ENCODE measurements around the gene GSTO2.
A peak's percentile ranks its signal among the peaks of the same experiment; 100 is the strongest.

The GSTO2 gene

DNA sequence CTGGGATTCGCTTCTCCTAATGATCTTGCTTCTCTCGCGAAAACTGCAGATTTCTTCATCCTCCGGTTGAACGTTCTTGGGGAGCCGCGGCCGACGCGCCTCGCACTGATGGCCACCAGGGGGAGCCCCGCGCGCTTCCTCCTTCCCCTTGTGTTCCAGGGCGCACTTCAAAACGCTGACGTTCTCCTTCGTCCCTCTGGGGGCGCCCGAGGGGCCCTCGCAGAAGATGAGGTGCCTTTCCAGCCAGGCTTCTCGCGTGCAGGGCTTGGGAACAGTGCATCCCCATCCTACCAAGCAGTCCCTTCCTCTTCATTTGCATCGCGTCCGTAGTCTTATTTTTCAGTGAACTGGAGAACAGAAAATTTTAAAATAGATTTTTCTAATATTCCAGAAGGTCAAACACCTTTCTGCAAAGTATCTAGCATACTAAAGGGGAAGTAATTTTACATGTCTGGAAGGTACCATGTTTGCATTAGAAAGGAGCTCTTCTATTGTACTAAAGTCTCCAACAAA is 22.5 kb downstream of the GSTO2 start:
- peaks cover 12% of the 10 kb centered on the region for H3K4me1 Mint-ChIP-seq
- H3K36me3 Mint-ChIP-seq = no peaks in the 10 kb centered on the region
- peaks cover 8% of the 10 kb centered on the region for H3K27me3 Mint-ChIP-seq
- no peaks in the 10 kb centered on the region for H3K9me3 Mint-ChIP-seq
- H3K4me3 Mint-ChIP-seq = no peak overlapping the region
- H3K27ac Mint-ChIP-seq = no peak overlapping the region

GRCh38 chr10:104293011-104293410 is 24.0 kb downstream of the GSTO2 start:
- no peaks in the 10 kb centered on the region for H3K9me3 Mint-ChIP-seq
- H3K27ac Mint-ChIP-seq = no peak overlapping the region
- H3K4me1 Mint-ChIP-seq = peaks cover 12% of the 10 kb centered on the region
- H3K27me3 Mint-ChIP-seq = peaks cover 8% of the 10 kb centered on the region
- H3K36me3 Mint-ChIP-seq = no peaks in the 10 kb centered on the region
- H3K4me3 Mint-ChIP-seq = no peak overlapping the region

GRCh38 chr10:104293781-104294321 is 24.9 kb downstream of the GSTO2 start:
- Mint-ChIP-seq H3K36me3 (no peaks in the 10 kb centered on the region), H3K27ac (no peak overlapping the region)

DNA sequence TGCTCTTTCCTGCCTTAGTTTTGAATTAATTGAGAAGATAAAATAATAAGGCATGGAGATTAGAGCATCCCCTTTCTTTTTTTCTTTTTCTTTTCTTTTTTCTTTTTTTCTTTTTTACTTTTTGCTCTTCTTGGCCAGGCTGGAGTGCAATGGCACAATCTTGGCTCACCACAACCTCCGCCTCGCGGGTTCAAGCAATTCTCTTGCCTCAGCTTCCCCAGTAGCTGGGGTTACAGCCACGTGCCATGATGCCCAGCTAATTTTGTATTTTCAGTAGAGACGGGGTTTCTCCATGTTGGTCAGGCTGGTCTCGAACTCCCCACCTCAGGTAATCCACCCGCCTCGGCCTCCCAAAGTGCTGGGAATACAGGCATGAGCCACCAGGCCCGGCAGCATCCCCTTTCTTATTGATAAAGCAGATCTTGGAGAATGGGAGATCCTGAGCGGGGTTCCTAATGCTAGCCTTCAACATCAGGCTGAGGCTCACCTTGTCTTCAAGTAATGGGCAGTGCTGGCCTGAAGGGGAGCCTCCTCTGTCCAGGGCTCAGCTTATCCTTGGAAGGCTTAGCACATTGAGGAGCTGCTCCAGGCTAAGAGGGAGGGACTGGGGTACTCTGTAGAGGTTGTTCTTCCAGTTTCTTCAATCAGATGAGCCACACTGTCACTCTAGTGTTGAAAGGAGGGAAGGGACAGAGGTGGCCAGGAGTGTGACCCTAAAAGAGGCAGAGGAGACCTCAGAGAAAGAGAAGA is 27.9 kb downstream of the GSTO2 start:
- Mint-ChIP-seq H3K27ac (no peak overlapping the region), H3K4me3 (no peak overlapping the region), H3K4me1 (peaks cover 23% of the 10 kb centered on the region), H3K27me3 (no peaks in the 10 kb centered on the region), H3K9me3 (no peaks in the 10 kb centered on the region), H3K36me3 (no peaks in the 10 kb centered on the region)

More at GRCh38 chr10:104293781-104294321, 24.9 kb downstream of the GSTO2 start:
- peaks cover 12% of the 10 kb centered on the region for H3K4me1 Mint-ChIP-seq
- H3K4me3 Mint-ChIP-seq = no peak overlapping the region
- H3K27me3 Mint-ChIP-seq = peaks cover 8% of the 10 kb centered on the region
- no peaks in the 10 kb centered on the region for H3K9me3 Mint-ChIP-seq

- no peaks in the 10 kb centered on the region for H3K36me3 Mint-ChIP-seq
- no peak overlapping the region for H3K27ac Mint-ChIP-seq
- peaks cover 23% of the 10 kb centered on the region for H3K4me1 Mint-ChIP-seq
- H3K4me3 Mint-ChIP-seq = no peak overlapping the region
- H3K27me3 Mint-ChIP-seq = no peaks in the 10 kb centered on the region
- no peaks in the 10 kb centered on the region for H3K9me3 Mint-ChIP-seq
Measured at GRCh38 chr10:104297697-104298660, 29.0 kb downstream of the GSTO2 start.

DNA sequence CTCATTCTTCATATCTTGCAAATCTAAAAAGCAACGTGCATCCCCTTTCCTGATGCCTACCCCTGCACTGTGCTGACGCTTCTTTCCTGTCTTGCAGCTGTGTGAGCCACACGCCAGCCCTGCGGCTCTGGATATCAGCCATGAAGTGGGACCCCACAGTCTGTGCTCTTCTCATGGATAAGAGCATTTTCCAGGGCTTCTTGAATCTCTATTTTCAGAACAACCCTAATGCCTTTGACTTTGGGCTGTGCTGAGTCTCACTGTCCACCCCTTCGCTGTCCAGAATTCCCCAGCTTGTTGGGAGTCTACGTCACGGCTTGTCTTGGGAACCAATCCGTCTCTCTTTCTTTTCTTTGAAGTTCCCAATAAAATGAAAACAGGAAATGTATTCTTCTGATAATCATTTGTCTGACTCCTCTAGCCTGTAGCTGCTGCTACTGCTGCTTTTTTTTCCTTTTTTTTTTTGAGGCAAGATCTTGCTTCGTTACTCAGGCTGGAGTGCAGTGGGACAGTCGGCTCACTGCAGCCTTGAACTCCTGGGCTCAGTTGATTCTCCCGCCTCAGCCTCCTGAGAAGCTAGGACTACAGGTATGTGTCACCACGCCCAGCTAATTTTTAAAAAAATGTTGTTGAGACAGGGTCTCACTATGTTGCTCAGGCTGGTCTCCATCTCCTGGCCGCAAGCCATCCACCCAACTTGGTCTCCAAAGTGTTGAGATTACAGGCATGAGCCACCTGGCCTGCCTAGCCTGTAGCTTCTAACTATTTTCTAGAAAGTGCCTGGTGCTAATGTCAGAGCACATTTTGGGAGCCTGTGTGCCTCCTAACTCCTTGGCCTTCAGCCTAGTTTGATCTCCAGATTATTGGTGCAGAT is 30.3 kb downstream of the GSTO2 start:
- Mint-ChIP-seq H3K27ac (no peak overlapping the region), H3K36me3 (peaks cover 2% of the 10 kb centered on the region)

GRCh38 chr10:104300002-104300735 is 31.2 kb downstream of the GSTO2 start:
- Mint-ChIP-seq H3K27me3 (no peaks in the 10 kb centered on the region), H3K27ac (no peak overlapping the region), H3K9me3 (no peaks in the 10 kb centered on the region), H3K4me3 (no peak overlapping the region), H3K36me3 (peaks cover 2% of the 10 kb centered on the region), H3K4me1 (peaks cover 41% of the 10 kb centered on the region)

More for the DNA sequence above, 30.3 kb downstream of the GSTO2 start:
- no peaks in the 10 kb centered on the region for H3K27me3 Mint-ChIP-seq
- peaks cover 32% of the 10 kb centered on the region for H3K4me1 Mint-ChIP-seq
- H3K9me3 Mint-ChIP-seq = no peaks in the 10 kb centered on the region
- no peak overlapping the region for H3K4me3 Mint-ChIP-seq

GRCh38 chr10:104300736-104301292 is 31.8 kb downstream of the GSTO2 start:
- Mint-ChIP-seq H3K36me3 (peaks cover 2% of the 10 kb centered on the region), H3K4me3 (peak overlapping the region; percentile 63), H3K27ac (peak overlapping the region; percentile 90), H3K27me3 (no peaks in the 10 kb centered on the region), H3K4me1 (peaks cover 46% of the 10 kb centered on the region), H3K9me3 (no peaks in the 10 kb centered on the region)

DNA sequence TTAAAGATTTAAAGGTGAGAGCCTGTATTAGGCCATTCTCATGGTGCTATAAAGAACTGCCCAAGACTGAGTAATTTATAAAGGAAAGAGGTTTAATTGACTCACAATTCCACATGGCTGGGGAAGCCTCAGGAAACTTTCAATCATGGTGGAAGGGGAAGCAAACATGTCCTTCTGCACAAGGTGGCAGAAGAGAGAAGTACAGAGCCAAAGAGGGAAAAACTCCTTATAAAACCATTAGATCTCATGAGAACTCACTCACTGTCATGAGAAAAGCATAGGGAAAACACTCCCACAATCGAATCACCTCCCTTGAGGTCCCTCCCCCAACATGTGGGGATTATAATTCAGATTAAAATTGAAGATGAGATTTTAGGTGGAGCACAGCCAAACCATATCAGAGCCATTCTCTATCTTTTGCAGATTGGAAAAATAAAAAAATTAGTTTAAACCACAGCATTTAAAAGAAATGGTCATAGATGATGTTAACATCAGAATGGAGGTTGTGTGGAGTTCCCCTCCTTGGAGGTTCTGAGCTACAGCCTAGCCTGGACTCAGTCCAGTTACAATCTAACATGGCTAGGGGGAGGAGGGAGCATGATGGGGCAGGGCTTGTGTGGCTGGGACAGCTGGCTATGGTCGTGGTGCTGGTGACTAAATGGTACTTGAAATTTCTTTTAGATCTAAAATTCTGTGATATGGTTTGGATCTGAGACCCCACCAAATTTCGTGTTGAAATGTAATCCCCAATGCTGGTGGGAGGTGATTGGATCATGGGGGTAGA is 33.1 kb downstream of the GSTO2 start:
- no peak overlapping the region for H3K4me3 Mint-ChIP-seq
- H3K9me3 Mint-ChIP-seq = no peaks in the 10 kb centered on the region
- H3K27me3 Mint-ChIP-seq = no peaks in the 10 kb centered on the region
- H3K4me1 Mint-ChIP-seq = peaks cover 59% of the 10 kb centered on the region
- H3K36me3 Mint-ChIP-seq = peaks cover 2% of the 10 kb centered on the region
- H3K27ac Mint-ChIP-seq = peak overlapping the region; percentile 64

- no peaks in the 10 kb centered on the region for H3K9me3 Mint-ChIP-seq
- H3K27me3 Mint-ChIP-seq = no peaks in the 10 kb centered on the region
- H3K4me3 Mint-ChIP-seq = no peak overlapping the region
- no peak overlapping the region for H3K27ac Mint-ChIP-seq
- H3K4me1 Mint-ChIP-seq = peaks cover 76% of the 10 kb centered on the region
- peaks cover 2% of the 10 kb centered on the region for H3K36me3 Mint-ChIP-seq
Measured at GRCh38 chr10:104303594-104304355, 34.8 kb downstream of the GSTO2 start.

GRCh38 chr10:104304356-104304745 is 35.4 kb downstream of the GSTO2 start:
- Mint-ChIP-seq H3K36me3 (peaks cover 2% of the 10 kb centered on the region), H3K4me3 (no peak overlapping the region), H3K9me3 (no peaks in the 10 kb centered on the region), H3K27ac (no peak overlapping the region), H3K27me3 (no peaks in the 10 kb centered on the region), H3K4me1 (peaks cover 82% of the 10 kb centered on the region)

GRCh38 chr10:104304927-104305326 is 35.9 kb downstream of the GSTO2 start:
- H3K36me3 Mint-ChIP-seq = peaks cover 2% of the 10 kb centered on the region
- no peaks in the 10 kb centered on the region for H3K27me3 Mint-ChIP-seq
- no peak overlapping the region for H3K4me3 Mint-ChIP-seq
- H3K27ac Mint-ChIP-seq = no peak overlapping the region
- H3K4me1 Mint-ChIP-seq = peaks cover 88% of the 10 kb centered on the region
- H3K9me3 Mint-ChIP-seq = no peaks in the 10 kb centered on the region

- Mint-ChIP-seq H3K4me1 (peaks cover 85% of the 10 kb centered on the region), H3K4me3 (no peak overlapping the region), H3K36me3 (peaks cover 2% of the 10 kb centered on the region), H3K27ac (no peak overlapping the region), H3K27me3 (no peaks in the 10 kb centered on the region), H3K9me3 (no peaks in the 10 kb centered on the region)
Measured at GRCh38 chr10:104306897-104307296, 37.9 kb downstream of the GSTO2 start.
